Neural progenitor cell (in vitro differentiated cells): Measurements from ENCODE around the gene TRIM42. TPM values are rescaled to one million over a fixed set of nuclear protein-coding genes. Genes with fewer than 3 reads are reported as not detected.

Experiments used
- DNase-seq: peaks from one replicate; pipeline ENCODE4 v3.0.0-alpha.2; 2016; ENCODE audit warnings: low spot score
- H2AFZ ChIP-seq: fragments of 200-600 bp; sonication (generic); replicated peaks from 2 replicates; pipeline ENCODE4 v1.6.1; 2016; ENCODE audit warnings: antibody characterized with exemption
- H3F3A ChIP-seq: fragments of 200-600 bp; sonication (generic); 2 replicates; pipeline ENCODE4 v1.6.1; 2016; ENCODE audit warnings: antibody characterized with exemption, low read depth
- H3K27ac ChIP-seq: fragments of 200-600 bp; sonication (generic); 2 replicates; pipeline ENCODE4 v1.5.1; 2016; ENCODE audit warnings: mild to moderate bottlenecking
- H3K27me3 ChIP-seq: fragments of 200-600 bp; sonication (generic); 2 replicates; pipeline ENCODE4 v1.6.1; 2016; ENCODE audit warnings: mild to moderate bottlenecking, moderate library complexity
- H3K36me3 ChIP-seq: fragments of 200-600 bp; sonication (generic); 2 replicates; pipeline ENCODE4 v1.5.1; 2016
- H3K4me1 ChIP-seq: fragments of 200-600 bp; sonication (generic); 2 replicates; pipeline ENCODE4 v1.6.1; 2016; ENCODE audit warnings: mixed run types
- H3K4me2 ChIP-seq: fragments of 200-600 bp; sonication (generic); 2 replicates; pipeline ENCODE4 v1.6.1; 2016
- H3K4me3 ChIP-seq: fragments of 200-600 bp; sonication (generic); 2 replicates; pipeline ENCODE4 v1.5.1; 2016
- H3K79me2 ChIP-seq: fragments of 200-600 bp; sonication (generic); 2 replicates; pipeline ENCODE4 v1.6.1; 2016; ENCODE audit warnings: low read depth
- H3K9ac ChIP-seq: fragments of 200-600 bp; sonication (generic); 2 replicates; pipeline ENCODE4 v1.6.1; 2016
- H3K9me3 ChIP-seq: fragments of 200-600 bp; sonication (generic); 2 replicates; pipeline ENCODE4 v1.5.1; 2016; ENCODE audit warnings: low read depth
- H4K20me1 ChIP-seq: fragments of 200-600 bp; sonication (generic); 2 replicates; pipeline ENCODE4 v1.6.1; 2016; ENCODE audit warnings: low read depth
- H3K27ac Mint-ChIP-seq: 3 replicates; pipeline ENCODE4 v1.8.0; 2021; ENCODE audit warnings: mixed read lengths
- H3K27me3 Mint-ChIP-seq: 2 replicates; pipeline ENCODE4 v1.8.0; 2022; ENCODE audit warnings: low read depth, mild to moderate bottlenecking, inconsistent platforms, moderate library complexity, mixed read lengths; ENCODE audit not compliant: insufficient read depth
- H3K36me3 Mint-ChIP-seq: 3 replicates; pipeline ENCODE4 v1.8.0; 2021; ENCODE audit warnings: mixed read lengths
- H3K4me1 Mint-ChIP-seq: 3 replicates; pipeline ENCODE4 v1.8.0; 2021; ENCODE audit warnings: mixed read lengths
- H3K4me3 Mint-ChIP-seq: 3 replicates; pipeline ENCODE4 v1.8.0; 2021; ENCODE audit warnings: mild to moderate bottlenecking, moderate library complexity, mixed read lengths
- H3K9me3 Mint-ChIP-seq: 3 replicates; pipeline ENCODE4 v1.8.0; 2020; ENCODE audit warnings: mixed read lengths
- EZH2 ChIP-seq: fragments of 200-600 bp; sonication (generic); IDR thresholded peaks from 2 replicates; pipeline ENCODE4 v1.6.1; 2017; ENCODE audit warnings: antibody characterized with exemption, mild to moderate bottlenecking, moderate library complexity
- EZH2phosphoT487 ChIP-seq: fragments of 200-600 bp; sonication (generic); IDR thresholded peaks from 2 replicates; pipeline ENCODE4 v1.6.1; 2017; ENCODE audit warnings: antibody characterized with exemption
- total RNA-seq: library from RNA; depleted of rRNA; stranded (reverse); fragments of >200 nt; gene quantifications from 2 replicates; pipeline ENCODE4 v1.2.3, GENCODE V29; 2015; ENCODE audit warnings: low replicate concordance
- TF ChIP-seq, protein P1 (sequence below): fragments of 200-600 bp; sonication (generic); IDR thresholded peaks from 2 replicates; pipeline ENCODE4 v1.5.1; 2017; ENCODE audit warnings: antibody characterized with exemption, mild to moderate bottlenecking

Gene TRIM42
- total RNA-seq, 1 donor from 2014 or later = not detected

DNA sequence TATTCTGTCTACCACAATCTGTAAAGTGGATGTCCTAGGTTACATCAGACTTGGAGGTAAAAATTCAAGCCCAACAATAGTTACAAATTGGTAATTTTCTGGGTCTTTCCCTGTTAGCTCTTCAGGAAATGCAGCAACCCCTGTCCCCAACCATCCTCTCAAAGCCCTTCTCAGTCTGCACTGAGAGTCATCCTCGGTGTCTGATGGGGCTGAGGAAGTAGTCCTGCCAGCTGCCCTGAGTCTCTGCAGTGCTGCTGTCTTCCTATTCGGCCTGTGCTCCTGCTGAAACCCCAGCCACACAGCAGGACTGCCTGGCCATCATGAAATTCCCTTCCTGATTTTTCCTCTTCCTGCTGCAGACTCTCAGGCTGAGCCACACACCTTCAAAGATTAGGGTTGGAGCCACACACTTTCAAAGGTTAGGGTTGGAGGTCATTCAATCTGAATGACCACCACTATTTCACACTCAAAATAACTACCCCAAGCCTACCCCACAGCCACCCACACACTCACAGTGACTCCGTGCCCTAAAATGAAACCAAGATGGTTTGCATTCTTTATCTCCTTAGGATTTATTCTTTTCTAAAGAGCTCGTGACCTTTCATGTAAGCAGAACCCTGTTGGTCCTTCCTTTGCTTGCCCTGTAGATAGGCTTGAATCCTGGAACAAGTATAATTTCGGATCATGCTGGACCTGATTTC is 17.6 kb downstream of the TRIM42 start:
- TF ChIP-seq EZH2phosphoT487 (no peak), EZH2 (no peak)
- TF ChIP-seq, protein P1, sequence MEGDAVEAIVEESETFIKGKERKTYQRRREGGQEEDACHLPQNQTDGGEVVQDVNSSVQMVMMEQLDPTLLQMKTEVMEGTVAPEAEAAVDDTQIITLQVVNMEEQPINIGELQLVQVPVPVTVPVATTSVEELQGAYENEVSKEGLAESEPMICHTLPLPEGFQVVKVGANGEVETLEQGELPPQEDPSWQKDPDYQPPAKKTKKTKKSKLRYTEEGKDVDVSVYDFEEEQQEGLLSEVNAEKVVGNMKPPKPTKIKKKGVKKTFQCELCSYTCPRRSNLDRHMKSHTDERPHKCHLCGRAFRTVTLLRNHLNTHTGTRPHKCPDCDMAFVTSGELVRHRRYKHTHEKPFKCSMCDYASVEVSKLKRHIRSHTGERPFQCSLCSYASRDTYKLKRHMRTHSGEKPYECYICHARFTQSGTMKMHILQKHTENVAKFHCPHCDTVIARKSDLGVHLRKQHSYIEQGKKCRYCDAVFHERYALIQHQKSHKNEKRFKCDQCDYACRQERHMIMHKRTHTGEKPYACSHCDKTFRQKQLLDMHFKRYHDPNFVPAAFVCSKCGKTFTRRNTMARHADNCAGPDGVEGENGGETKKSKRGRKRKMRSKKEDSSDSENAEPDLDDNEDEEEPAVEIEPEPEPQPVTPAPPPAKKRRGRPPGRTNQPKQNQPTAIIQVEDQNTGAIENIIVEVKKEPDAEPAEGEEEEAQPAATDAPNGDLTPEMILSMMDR = no peak
- Histone ChIP-seq H3K27me3 (no peaks in the 10 kb centered on the region), H3K36me3 (no peaks in the 10 kb centered on the region), H2AFZ (no peak overlapping the region), H4K20me1 (no peaks in the 10 kb centered on the region), H3K27ac (no peak overlapping the region), H3K4me1 (no peaks in the 10 kb centered on the region), H3K4me2 (no peak overlapping the region), H3K9me3 (no peaks in the 10 kb centered on the region), H3K9ac (no peak overlapping the region), H3K4me3 (no peak overlapping the region), H3K79me2 (no peaks in the 10 kb centered on the region), H3F3A (no peaks in the 10 kb centered on the region)
- peaks cover 6% of the 10 kb centered on the region for H3K27me3 Mint-ChIP-seq
- peaks cover 9% of the 10 kb centered on the region for H3K4me1 Mint-ChIP-seq
- DNase-seq = no peak
- no peaks in the 10 kb centered on the region for H3K36me3 Mint-ChIP-seq
- H3K4me3 Mint-ChIP-seq = no peak overlapping the region
- H3K9me3 Mint-ChIP-seq = no peaks in the 10 kb centered on the region
- H3K27ac Mint-ChIP-seq = peak overlapping the region; percentile 8

DNA sequence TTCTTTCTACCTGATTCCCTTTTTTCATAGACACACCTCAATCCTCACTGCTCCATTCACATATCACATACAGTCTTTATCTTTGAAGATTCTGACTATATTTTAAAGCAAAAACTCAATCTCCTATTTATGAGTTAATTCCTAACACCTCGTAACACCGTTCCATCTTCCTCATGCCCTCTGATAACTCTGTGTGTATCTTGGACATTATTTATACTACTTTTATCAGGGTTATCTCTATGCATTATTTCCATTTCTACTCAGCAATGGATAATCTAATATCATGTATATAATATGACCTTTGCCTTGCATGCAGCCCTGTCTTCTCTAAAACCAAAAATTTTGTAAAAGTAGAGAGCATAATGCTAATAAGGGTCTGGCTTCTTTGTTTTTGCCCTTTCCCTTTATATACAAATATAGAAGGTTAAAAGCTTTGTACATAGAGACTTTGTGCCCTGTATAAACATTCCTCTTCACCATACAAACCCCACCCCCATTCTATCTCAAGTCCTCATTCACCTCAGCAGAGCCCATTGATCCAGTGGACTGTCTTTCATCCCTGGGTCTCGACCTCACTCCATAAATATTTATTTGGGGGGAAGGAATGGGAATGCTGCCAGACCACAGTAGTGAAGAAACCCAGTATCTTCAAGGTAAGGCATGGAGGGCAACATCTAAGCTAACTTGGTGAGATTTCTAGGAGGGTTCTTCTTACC is 21.8 kb downstream of the TRIM42 start:
- H4K20me1 ChIP-seq = no peaks in the 10 kb centered on the region
- no peak overlapping the region for H3K4me3 ChIP-seq
- no peak overlapping the region for H2AFZ ChIP-seq
- Mint-ChIP-seq H3K9me3 (no peaks in the 10 kb centered on the region), H3K4me1 (peaks cover 9% of the 10 kb centered on the region), H3K4me3 (no peak overlapping the region), H3K27me3 (peaks cover 4% of the 10 kb centered on the region), H3K27ac (no peak overlapping the region), H3K36me3 (no peaks in the 10 kb centered on the region)
- no peak overlapping the region for H3K9ac ChIP-seq
- H3K27me3 ChIP-seq = no peaks in the 10 kb centered on the region
- H3K4me1 ChIP-seq = no peaks in the 10 kb centered on the region
- H3F3A ChIP-seq = no peaks in the 10 kb centered on the region
- no peak for TF ChIP-seq EZH2phosphoT487
- TF ChIP-seq, protein P1 = no peak
- TF ChIP-seq EZH2 = no peak
- no peak overlapping the region for H3K27ac ChIP-seq
- no peaks in the 10 kb centered on the region for H3K36me3 ChIP-seq
- no peak for DNase-seq
- H3K4me2 ChIP-seq = no peak overlapping the region
- no peaks in the 10 kb centered on the region for H3K9me3 ChIP-seq
- H3K79me2 ChIP-seq = no peaks in the 10 kb centered on the region

DNA sequence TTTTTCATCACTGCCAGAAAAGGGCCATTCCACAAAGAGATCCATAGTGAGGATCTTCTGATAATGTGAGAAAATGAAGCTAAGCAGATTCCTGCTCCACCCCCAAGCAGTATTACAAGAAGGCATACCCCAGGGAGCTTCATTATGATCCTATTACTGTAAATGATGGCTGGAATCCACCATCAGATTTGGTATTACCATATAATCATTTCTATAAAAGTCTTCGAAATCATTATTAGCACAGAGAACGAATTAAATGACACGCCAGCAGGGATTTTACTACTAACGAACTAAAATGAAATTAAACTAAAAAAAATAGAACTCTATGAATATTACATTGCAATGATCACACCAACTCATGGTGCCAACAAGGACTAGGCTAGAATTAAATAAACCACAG is 24.4 kb downstream of the TRIM42 start:
- Histone ChIP-seq H3K9ac (no peak overlapping the region), H3K4me3 (no peak overlapping the region), H3F3A (no peaks in the 10 kb centered on the region), H3K4me1 (no peaks in the 10 kb centered on the region), H4K20me1 (no peaks in the 10 kb centered on the region), H3K79me2 (no peaks in the 10 kb centered on the region), H3K27me3 (no peaks in the 10 kb centered on the region), H3K4me2 (no peak overlapping the region), H3K9me3 (no peaks in the 10 kb centered on the region), H3K36me3 (no peaks in the 10 kb centered on the region), H2AFZ (no peak overlapping the region), H3K27ac (no peak overlapping the region)
- Mint-ChIP-seq H3K27ac (no peak overlapping the region), H3K36me3 (no peaks in the 10 kb centered on the region), H3K4me3 (no peak overlapping the region), H3K9me3 (peaks cover 10% of the 10 kb centered on the region), H3K4me1 (peaks cover 2% of the 10 kb centered on the region), H3K27me3 (peaks cover 2% of the 10 kb centered on the region)
- TF ChIP-seq, protein P1 = no peak
- TF ChIP-seq EZH2phosphoT487 (no peak), EZH2 (no peak)
- DNase-seq = no peak
